CD8-positive, alpha-beta memory T cell (primary cell): ENCODE data around the gene ARRB2. TPM values are rescaled to one million over a fixed set of nuclear protein-coding genes. Genes with fewer than 3 reads are reported as not detected.
"Not testable (repeated sequence)": the region's sequence is repeated elsewhere in the genome, so short reads cannot be mapped to it uniquely, and the experiment has no call there.

Source experiments
- CTCF ChIA-PET: fragments of 350-600 bp; sonication (Branson Sonifier 250); formaldehyde crosslinking; loops from one replicate; lab custom pipeline; 2021; ENCODE audit warnings: antibody characterized with exemption; lab: Charles Lee
- POLR2A ChIA-PET: fragments of 350-600 bp; sonication (Branson Sonifier 250); formaldehyde crosslinking; loops from one replicate; lab custom pipeline; 2021; ENCODE audit warnings: antibody characterized with exemption; lab: Charles Lee
- DNase-seq, 5 donors: peaks; one replicate each; pipeline versions ENCODE4 v3.0.0 to v3.0.0-alpha.2; 2020 to 2022; ENCODE audit warnings: mixed read lengths in 1 of 5
- H3K27ac ChIP-seq: one replicate; pipeline ENCODE4 v1.7.0; 2013; ENCODE audit warnings: low read depth, mild to moderate bottlenecking, low read length, moderate library complexity
- H3K27me3 ChIP-seq: 2 replicates; pipeline ENCODE4 v1.7.0; 2013; ENCODE audit warnings: low read length, mild to moderate bottlenecking; ENCODE audit not compliant: insufficient read depth, poor library complexity, severe bottlenecking
- H3K36me3 ChIP-seq: 2 replicates; pipeline ENCODE4 v1.7.0; 2013; ENCODE audit warnings: mild to moderate bottlenecking, low read length, moderate library complexity; ENCODE audit not compliant: insufficient read depth
- H3K4me1 ChIP-seq: 2 replicates; pipeline ENCODE4 v1.7.0; 2013; ENCODE audit warnings: mild to moderate bottlenecking, low read length, moderate library complexity; ENCODE audit not compliant: insufficient read depth
- H3K4me3 ChIP-seq: 2 replicates; pipeline ENCODE4 v1.7.0; 2013; ENCODE audit warnings: mild to moderate bottlenecking, low read length
- H3K9me3 ChIP-seq: 2 replicates; pipeline ENCODE4 v1.7.0; 2013; ENCODE audit warnings: mild to moderate bottlenecking, low read length
- H3K27ac Mint-ChIP-seq, 8 donors: one replicate each; pipeline ENCODE4 v1.8.0; 2020 to 2021; ENCODE audit warnings: mixed read lengths in 8 of 8, mild to moderate bottlenecking in 6 of 8, inconsistent platforms in 3 of 8, moderate library complexity in 3 of 8
- H3K27me3 Mint-ChIP-seq, 2 donors: one replicate each; pipeline ENCODE4 v1.8.0; 2020 to 2021; ENCODE audit warnings: mixed read lengths in 2 of 2, mild to moderate bottlenecking in 1 of 2, moderate library complexity in 1 of 2
- H3K36me3 Mint-ChIP-seq, 3 donors: one replicate each; pipeline ENCODE4 v1.8.0; 2020 to 2021; ENCODE audit warnings: mixed read lengths in 3 of 3, inconsistent platforms in 1 of 3, mild to moderate bottlenecking in 1 of 3
- H3K4me1 Mint-ChIP-seq, 3 donors: one replicate each; pipeline ENCODE4 v1.8.0; 2020 to 2021; ENCODE audit warnings: mixed read lengths in 3 of 3, inconsistent platforms in 1 of 3, mild to moderate bottlenecking in 1 of 3
- H3K4me3 Mint-ChIP-seq, 7 donors: one replicate each; pipeline ENCODE4 v1.8.0; 2020 to 2021; ENCODE audit warnings: mixed read lengths in 7 of 7, mild to moderate bottlenecking in 6 of 7, moderate library complexity in 4 of 7, inconsistent platforms in 2 of 7
- H3K9me3 Mint-ChIP-seq, 5 donors: one replicate each; pipeline ENCODE4 v1.8.0; 2020 to 2022; ENCODE audit warnings: mixed read lengths in 5 of 5, mild to moderate bottlenecking in 3 of 5, moderate library complexity in 2 of 5, inconsistent platforms in 1 of 5
- polyA plus RNA-seq: library from polyadenylated mRNA; unstranded; fragments of 300-500 nt; fragmentation: Illumina TruSeq; gene quantifications from one replicate; pipeline ENCODE4 v1.2.3, GENCODE V29; 2021
- total RNA-seq, 2 experiments: library from RNA; stranded (reverse); gene quantifications; one replicate each; pipeline ENCODE4 v1.2.3, GENCODE V29; 2021

ARRB2 gene
- total and polyA plus RNA-seq, 3 experiments from 2014 or later: 69.4 to 172 (median 170) TPM

- no peaks in the 10 kb centered on the region for H3K9me3 ChIP-seq
- H3K27me3 ChIP-seq: no peaks in the 10 kb centered on the region
- Mint-ChIP-seq H3K4me3 (no peak overlapping the region), H3K4me1 (no peaks in the 10 kb centered on the region), H3K27me3 (no peaks in the 10 kb centered on the region), H3K9me3 (no peaks in the 10 kb centered on the region), H3K36me3 (peaks cover 0 to 81% (median 14%) of the 10 kb centered on the region in 3 donors), H3K27ac (no peak overlapping the region)
- H3K4me1 ChIP-seq: no peaks in the 10 kb centered on the region
- DNase-seq: no peak
- ChIA-PET POLR2A (no interaction called here), CTCF (no interaction called here)
- no peak overlapping the region for H3K27ac ChIP-seq
- H3K36me3 ChIP-seq: peaks cover 30% of the 10 kb centered on the region
- no peak overlapping the region for H3K4me3 ChIP-seq
These were observed 37.3 kb upstream of the ARRB2 start for GRCh38 chr17:4673169-4673568.

- no peaks in the 10 kb centered on the region for H3K27me3 Mint-ChIP-seq
- Histone ChIP-seq H3K9me3 (no peaks in the 10 kb centered on the region), H3K4me1 (no peaks in the 10 kb centered on the region), H3K36me3 (peaks cover 30% of the 10 kb centered on the region), H3K27ac (no peak overlapping the region), H3K27me3 (no peaks in the 10 kb centered on the region), H3K4me3 (no peak overlapping the region)
- no peak for DNase-seq
- no peak overlapping the region for H3K27ac Mint-ChIP-seq
- no peaks in the 10 kb centered on the region for H3K9me3 Mint-ChIP-seq
- peaks cover 0 to 89% (median 15%) of the 10 kb centered on the region in 3 donors for H3K36me3 Mint-ChIP-seq
- POLR2A ChIA-PET: no interaction called here
- H3K4me1 Mint-ChIP-seq: no peaks in the 10 kb centered on the region
- H3K4me3 Mint-ChIP-seq: no peak overlapping the region
- CTCF ChIA-PET: no interaction called here
These were observed 36.3 kb upstream of the ARRB2 start for GRCh38 chr17:4673986-4674684.

- peaks cover 30% of the 10 kb centered on the region for H3K36me3 ChIP-seq
- H3K27me3 ChIP-seq: no peaks in the 10 kb centered on the region
- no peak for DNase-seq
- H3K27ac ChIP-seq: no peak overlapping the region
- no peaks in the 10 kb centered on the region for H3K4me1 ChIP-seq
- no peak overlapping the region for H3K4me3 ChIP-seq
- Mint-ChIP-seq H3K36me3 (peaks cover 0 to 92% (median 17%) of the 10 kb centered on the region in 3 donors), H3K27ac (no peak overlapping the region), H3K27me3 (no peaks in the 10 kb centered on the region), H3K9me3 (no peaks in the 10 kb centered on the region), H3K4me1 (no peaks in the 10 kb centered on the region), H3K4me3 (no peak overlapping the region)
- CTCF ChIA-PET: no interaction called here
- no peaks in the 10 kb centered on the region for H3K9me3 ChIP-seq
- POLR2A ChIA-PET: no interaction called here
These were observed 35.8 kb upstream of the ARRB2 start for GRCh38 chr17:4674685-4674998.

GRCh38 chr17:4675791-4676190 is 34.6 kb upstream of the ARRB2 start:
- H3K4me3 Mint-ChIP-seq: no peak overlapping the region
- H3K4me1 ChIP-seq: no peaks in the 10 kb centered on the region
- ChIA-PET CTCF (interaction anchor here (1.6 kb wide), 1 partner anchor 214 kb away, joined by 5 read pairs; no protein-coding TSS in a partner anchor), POLR2A (no interaction called here)
- no peaks in the 10 kb centered on the region for H3K9me3 ChIP-seq
- H3K4me1 Mint-ChIP-seq: no peaks in the 10 kb centered on the region
- peak overlapping the region in 1 of 8 donors; percentile 82 for H3K27ac Mint-ChIP-seq
- H3K36me3 Mint-ChIP-seq: peaks cover 0 to 94% (median 19%) of the 10 kb centered on the region in 3 donors
- H3K4me3 ChIP-seq: no peak overlapping the region
- H3K27me3 ChIP-seq: no peaks in the 10 kb centered on the region
- no peak overlapping the region for H3K27ac ChIP-seq
- no peaks in the 10 kb centered on the region for H3K9me3 Mint-ChIP-seq
- H3K27me3 Mint-ChIP-seq: no peaks in the 10 kb centered on the region
- no peak for DNase-seq
- peaks cover 34% of the 10 kb centered on the region for H3K36me3 ChIP-seq

- peak overlapping the region in 2 of 8 donors; percentile 17 to 75 for H3K27ac Mint-ChIP-seq
- POLR2A ChIA-PET: interaction anchor here (0.6 kb wide), 1 partner anchor 115 kb away, joined by 4 read pairs; no protein-coding TSS in a partner anchor
- CTCF ChIA-PET: interaction anchor here (1.6 kb wide), 1 partner anchor 213 kb away, joined by 5 read pairs; no protein-coding TSS in a partner anchor
These were observed 33.6 kb upstream of the ARRB2 start for GRCh38 chr17:4676791-4677190.

GRCh38 chr17:4678448-4679026 is 31.9 kb upstream of the ARRB2 start:
- CTCF ChIA-PET: no interaction called here
- peaks cover 0 to 88% (median 21%) of the 10 kb centered on the region in 3 donors for H3K36me3 Mint-ChIP-seq
- DNase-seq: no peak

More at GRCh38 chr17:4676791-4677190, 33.6 kb upstream of the ARRB2 start:
- H3K4me1 Mint-ChIP-seq: no peaks in the 10 kb centered on the region
- Histone ChIP-seq H3K9me3 (no peaks in the 10 kb centered on the region), H3K27ac (no peak overlapping the region), H3K4me1 (no peaks in the 10 kb centered on the region), H3K4me3 (no peak overlapping the region), H3K27me3 (no peaks in the 10 kb centered on the region), H3K36me3 (peaks cover 41% of the 10 kb centered on the region)
- DNase-seq: no peak
- H3K27me3 Mint-ChIP-seq: no peaks in the 10 kb centered on the region
- no peak overlapping the region for H3K4me3 Mint-ChIP-seq
- no peaks in the 10 kb centered on the region for H3K9me3 Mint-ChIP-seq
- H3K36me3 Mint-ChIP-seq: peaks cover 0 to 93% (median 14%) of the 10 kb centered on the region in 3 donors

GRCh38 chr17:4679658-4680057 is 30.8 kb upstream of the ARRB2 start:
- DNase-seq: no peak
- no peak overlapping the region for H3K27ac ChIP-seq
- peak overlapping the region in 2 of 8 donors; percentile 11 to 54 for H3K27ac Mint-ChIP-seq
- H3K4me3 ChIP-seq: no peak overlapping the region
- H3K4me1 ChIP-seq: no peaks in the 10 kb centered on the region
- POLR2A ChIA-PET: no interaction called here
- H3K9me3 Mint-ChIP-seq: no peaks in the 10 kb centered on the region
- CTCF ChIA-PET: no interaction called here
- H3K36me3 Mint-ChIP-seq: peaks cover 0 to 85% (median 25%) of the 10 kb centered on the region in 3 donors
- H3K4me3 Mint-ChIP-seq: no peak overlapping the region
- H3K9me3 ChIP-seq: no peaks in the 10 kb centered on the region
- peaks cover 47% of the 10 kb centered on the region for H3K36me3 ChIP-seq
- H3K4me1 Mint-ChIP-seq: peaks cover 0 to 6% (median 3%) of the 10 kb centered on the region in 3 donors
- H3K27me3 ChIP-seq: no peaks in the 10 kb centered on the region
- peaks cover 0 to 1% of the 10 kb centered on the region in 2 donors for H3K27me3 Mint-ChIP-seq

More at GRCh38 chr17:4678448-4679026, 31.9 kb upstream of the ARRB2 start:
- POLR2A ChIA-PET: no interaction called here
- H3K4me3 ChIP-seq: no peak overlapping the region
- Mint-ChIP-seq H3K27ac (no peak overlapping the region), H3K4me3 (no peak overlapping the region), H3K9me3 (no peaks in the 10 kb centered on the region), H3K27me3 (no peaks in the 10 kb centered on the region), H3K4me1 (peaks cover 0 to 3% (median 0%) of the 10 kb centered on the region in 3 donors)
- H3K27me3 ChIP-seq: no peaks in the 10 kb centered on the region
- no peak overlapping the region for H3K27ac ChIP-seq
- peaks cover 48% of the 10 kb centered on the region for H3K36me3 ChIP-seq
- no peaks in the 10 kb centered on the region for H3K9me3 ChIP-seq
- no peaks in the 10 kb centered on the region for H3K4me1 ChIP-seq

GRCh38 chr17:4683739-4684138 is 26.7 kb upstream of the ARRB2 start:
- H3K27me3 ChIP-seq, DNase-seq, H3K4me3 ChIP-seq, H3K9me3 ChIP-seq, H3K4me1 ChIP-seq, H3K9me3 Mint-ChIP-seq, POLR2A ChIA-PET, H3K27ac Mint-ChIP-seq, H3K4me3 Mint-ChIP-seq, CTCF ChIA-PET, H3K27ac ChIP-seq, H3K27me3 Mint-ChIP-seq: not testable (repeated sequence)
- peaks cover 3 to 76% (median 32%) of the 10 kb centered on the region in 3 donors for H3K36me3 Mint-ChIP-seq
- peaks cover 31% of the 10 kb centered on the region for H3K36me3 ChIP-seq
- peaks cover 14 to 31% (median 19%) of the 10 kb centered on the region in 3 donors for H3K4me1 Mint-ChIP-seq
